Measurements from ENCODE around the gene SNX10.

DNA sequence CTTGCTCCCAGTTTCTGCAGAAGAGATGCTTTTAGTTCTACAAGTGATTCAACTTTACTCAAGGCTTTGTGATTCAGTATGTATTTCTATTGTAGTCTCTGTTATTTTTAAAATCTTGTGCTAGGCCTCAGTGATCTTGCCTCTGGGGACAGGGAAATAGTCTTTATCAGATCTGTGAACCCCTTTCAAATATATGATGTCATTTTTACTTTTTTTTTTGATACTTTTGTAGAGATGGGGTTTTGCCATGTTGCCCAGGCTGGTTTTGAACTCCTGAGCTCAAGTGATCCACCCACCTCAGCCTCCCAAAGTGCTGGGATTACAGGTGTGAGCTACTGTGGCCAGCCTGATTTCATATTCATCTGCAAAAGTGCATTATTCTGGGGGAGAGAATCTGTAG is 3.4 kb downstream of the SNX10 start:
- TF ChIP-seq, protein P1, sequence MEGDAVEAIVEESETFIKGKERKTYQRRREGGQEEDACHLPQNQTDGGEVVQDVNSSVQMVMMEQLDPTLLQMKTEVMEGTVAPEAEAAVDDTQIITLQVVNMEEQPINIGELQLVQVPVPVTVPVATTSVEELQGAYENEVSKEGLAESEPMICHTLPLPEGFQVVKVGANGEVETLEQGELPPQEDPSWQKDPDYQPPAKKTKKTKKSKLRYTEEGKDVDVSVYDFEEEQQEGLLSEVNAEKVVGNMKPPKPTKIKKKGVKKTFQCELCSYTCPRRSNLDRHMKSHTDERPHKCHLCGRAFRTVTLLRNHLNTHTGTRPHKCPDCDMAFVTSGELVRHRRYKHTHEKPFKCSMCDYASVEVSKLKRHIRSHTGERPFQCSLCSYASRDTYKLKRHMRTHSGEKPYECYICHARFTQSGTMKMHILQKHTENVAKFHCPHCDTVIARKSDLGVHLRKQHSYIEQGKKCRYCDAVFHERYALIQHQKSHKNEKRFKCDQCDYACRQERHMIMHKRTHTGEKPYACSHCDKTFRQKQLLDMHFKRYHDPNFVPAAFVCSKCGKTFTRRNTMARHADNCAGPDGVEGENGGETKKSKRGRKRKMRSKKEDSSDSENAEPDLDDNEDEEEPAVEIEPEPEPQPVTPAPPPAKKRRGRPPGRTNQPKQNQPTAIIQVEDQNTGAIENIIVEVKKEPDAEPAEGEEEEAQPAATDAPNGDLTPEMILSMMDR (IDR thresholded peaks at IDR 0.05) = no peak
- TF ChIP-seq POLR2A (IDR thresholded peaks at IDR 0.05) = no peak
